SU-DHL-6 (cell line): ENCODE data around the gene SOAT2.

ENCODE experiments used
- H2AFZ ChIP-seq: fragments of 200-600 bp; sonication (generic); 2 replicates; pipeline ENCODE4 v1.6.1; 2014; ENCODE audit warnings: low read depth, mild to moderate bottlenecking, moderate library complexity, mixed read lengths, antibody characterized with exemption, low read length; ENCODE audit not compliant: severe bottlenecking
- H3F3A ChIP-seq: fragments of 200-600 bp; shearing (Covaris generic); 2 replicates; pipeline ENCODE4 v1.6.0; 2016; ENCODE audit warnings: antibody characterized with exemption, mild to moderate bottlenecking; ENCODE audit not compliant: insufficient read depth
- H3K27ac ChIP-seq: fragments of 200-600 bp; sonication (generic); 2 replicates; pipeline ENCODE4 v1.5.1; 2016; ENCODE audit warnings: low read depth, mild to moderate bottlenecking, low read length, moderate library complexity, mixed read lengths
- H3K27me3 ChIP-seq: fragments of 200-600 bp; sonication (generic), shearing (Covaris generic); 2 replicates; pipeline ENCODE4 v1.6.0; 2014; ENCODE audit warnings: mild to moderate bottlenecking, low read length
- H3K36me3 ChIP-seq: fragments of 200-600 bp; sonication (generic); 2 replicates; pipeline ENCODE4 v1.6.1; 2014; ENCODE audit warnings: mild to moderate bottlenecking, low read length, mixed read lengths
- H3K4me2 ChIP-seq: fragments of 300-600, 200-600 bp; shearing (Covaris generic), sonication (generic); 2 replicates; pipeline ENCODE4 v1.6.0; 2014; ENCODE audit warnings: low read length, low read depth, mild to moderate bottlenecking; ENCODE audit not compliant: poor library complexity, severe bottlenecking
- H3K4me3 ChIP-seq: fragments of 200-600 bp; sonication (generic); 2 replicates; pipeline ENCODE4 v1.5.1; 2014; ENCODE audit warnings: antibody characterized with exemption, low read length, mild to moderate bottlenecking, mixed read lengths; ENCODE audit not compliant: insufficient read depth, poor library complexity, severe bottlenecking
- H3K79me2 ChIP-seq: fragments of 200-600 bp; sonication (generic); 2 replicates; pipeline ENCODE4 v1.6.1; 2014; ENCODE audit warnings: mild to moderate bottlenecking, low read length, moderate library complexity; ENCODE audit not compliant: insufficient read depth
- H3K9ac ChIP-seq: fragments of 200-600 bp; sonication (generic); 2 replicates; pipeline ENCODE4 v1.7.0; 2014; ENCODE audit warnings: mild to moderate bottlenecking, low read length
- H3K9me2 ChIP-seq: fragments of 200-600 bp; sonication (generic); replicated peaks from 2 replicates; pipeline ENCODE4 v1.6.1; 2014; ENCODE audit warnings: low read length; ENCODE audit not compliant: insufficient read depth
- H3K9me3 ChIP-seq: fragments of 200-600 bp; sonication (generic); 2 replicates; pipeline ENCODE4 v1.6.1; 2014; ENCODE audit warnings: low read length, mixed read lengths; ENCODE audit not compliant: insufficient read depth
- H4K20me1 ChIP-seq: fragments of 200-600 bp; sonication (generic); 2 replicates; pipeline ENCODE4 v1.6.1; 2014; ENCODE audit warnings: low read depth, mild to moderate bottlenecking, antibody characterized with exemption, low read length, moderate library complexity, mixed read lengths
- EZH2phosphoT487 ChIP-seq: fragments of 200-600 bp; sonication (generic), shearing (Covaris generic); conservative IDR thresholded peaks from 2 replicates; pipeline ENCODE4 v1.6.1; 2018; ENCODE audit warnings: mild to moderate bottlenecking, antibody characterized with exemption, low read length, moderate library complexity, mixed read lengths
- TF ChIP-seq, protein P1 (sequence below): fragments of 200-600 bp; sonication (generic); IDR thresholded peaks from one replicate; pipeline ENCODE4 v1.5.1; 2017; ENCODE audit warnings: antibody characterized with exemption, mild to moderate bottlenecking, low read length, moderate library complexity; ENCODE audit not compliant: insufficient read depth, poor library complexity, severe bottlenecking

SOAT2 gene

DNA sequence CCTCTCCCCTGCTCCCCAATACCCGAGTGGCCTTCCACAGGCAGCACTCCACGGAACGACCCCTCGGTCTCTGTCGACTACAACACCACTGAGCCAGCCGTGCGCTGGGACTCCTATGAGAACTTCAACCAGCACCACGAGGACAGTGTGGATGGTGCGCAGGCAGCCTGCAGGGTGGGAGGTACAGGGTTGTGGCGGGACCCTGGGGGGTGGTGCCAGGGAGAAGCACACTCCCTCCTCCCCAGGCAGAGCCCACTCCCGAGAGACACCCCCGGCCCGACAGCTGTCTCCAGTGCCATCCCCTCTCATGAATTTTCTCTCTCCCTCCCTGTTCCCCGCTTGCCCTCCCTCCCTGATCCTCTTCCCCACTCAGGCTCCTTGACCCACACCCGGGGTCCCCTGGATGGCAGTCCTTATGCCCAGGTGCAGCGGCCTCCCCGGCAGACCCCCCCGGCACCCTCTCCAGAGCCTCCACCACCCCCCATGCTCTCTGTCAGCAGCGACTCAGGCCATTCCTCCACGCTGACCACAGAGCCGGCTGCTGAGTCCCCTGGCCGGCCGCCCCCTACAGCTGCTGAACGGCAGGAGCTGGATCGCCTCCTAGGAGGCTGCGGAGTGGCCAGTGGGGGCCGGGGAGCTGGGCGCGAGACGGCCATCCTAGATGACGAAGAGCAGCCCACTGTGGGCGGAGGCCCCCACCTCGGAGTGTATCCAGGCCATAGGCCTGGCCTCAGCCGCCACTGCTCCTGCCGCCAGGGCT lies 44.4 kb upstream of the SOAT2 start:
- TF ChIP-seq, protein P1, sequence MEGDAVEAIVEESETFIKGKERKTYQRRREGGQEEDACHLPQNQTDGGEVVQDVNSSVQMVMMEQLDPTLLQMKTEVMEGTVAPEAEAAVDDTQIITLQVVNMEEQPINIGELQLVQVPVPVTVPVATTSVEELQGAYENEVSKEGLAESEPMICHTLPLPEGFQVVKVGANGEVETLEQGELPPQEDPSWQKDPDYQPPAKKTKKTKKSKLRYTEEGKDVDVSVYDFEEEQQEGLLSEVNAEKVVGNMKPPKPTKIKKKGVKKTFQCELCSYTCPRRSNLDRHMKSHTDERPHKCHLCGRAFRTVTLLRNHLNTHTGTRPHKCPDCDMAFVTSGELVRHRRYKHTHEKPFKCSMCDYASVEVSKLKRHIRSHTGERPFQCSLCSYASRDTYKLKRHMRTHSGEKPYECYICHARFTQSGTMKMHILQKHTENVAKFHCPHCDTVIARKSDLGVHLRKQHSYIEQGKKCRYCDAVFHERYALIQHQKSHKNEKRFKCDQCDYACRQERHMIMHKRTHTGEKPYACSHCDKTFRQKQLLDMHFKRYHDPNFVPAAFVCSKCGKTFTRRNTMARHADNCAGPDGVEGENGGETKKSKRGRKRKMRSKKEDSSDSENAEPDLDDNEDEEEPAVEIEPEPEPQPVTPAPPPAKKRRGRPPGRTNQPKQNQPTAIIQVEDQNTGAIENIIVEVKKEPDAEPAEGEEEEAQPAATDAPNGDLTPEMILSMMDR: no peak
- no peak for TF ChIP-seq EZH2phosphoT487
- Histone ChIP-seq H4K20me1 (no peaks in the 10 kb centered on the region), H3K4me3 (no peak overlapping the region), H3K9me2 (no peaks in the 10 kb centered on the region), H3K27me3 (no peaks in the 10 kb centered on the region), H3F3A (peaks cover 6% of the 10 kb centered on the region; the same call in 1 of the 2 replicates), H3K4me2 (no peak overlapping the region), H3K27ac (no peak overlapping the region), H3K79me2 (no peaks in the 10 kb centered on the region), H3K9me3 (no peaks in the 10 kb centered on the region), H3K36me3 (no peaks in the 10 kb centered on the region), H3K9ac (no peak overlapping the region), H2AFZ (no peak overlapping the region)

DNA sequence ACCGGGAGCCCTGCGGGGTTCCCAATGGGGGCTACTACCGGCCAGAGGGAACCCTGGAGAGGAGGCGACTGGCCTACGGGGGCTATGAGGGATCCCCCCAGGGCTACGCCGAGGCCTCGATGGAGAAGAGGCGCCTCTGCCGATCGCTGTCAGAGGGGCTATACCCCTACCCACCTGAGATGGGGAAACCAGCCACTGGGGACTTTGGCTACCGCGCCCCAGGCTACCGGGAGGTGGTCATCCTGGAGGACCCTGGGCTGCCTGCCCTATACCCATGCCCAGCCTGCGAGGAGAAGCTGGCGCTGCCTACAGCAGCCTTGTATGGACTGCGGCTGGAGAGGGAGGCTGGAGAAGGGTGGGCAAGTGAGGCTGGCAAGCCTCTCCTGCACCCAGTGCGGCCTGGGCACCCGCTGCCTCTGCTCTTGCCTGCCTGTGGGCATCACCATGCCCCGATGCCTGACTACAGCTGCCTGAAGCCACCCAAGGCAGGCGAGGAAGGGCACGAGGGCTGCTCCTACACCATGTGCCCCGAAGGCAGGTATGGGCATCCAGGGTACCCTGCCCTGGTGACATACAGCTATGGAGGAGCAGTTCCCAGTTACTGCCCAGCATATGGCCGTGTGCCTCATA lies 43.7 kb upstream of the SOAT2 start:
- no peak overlapping the region for H3K27ac ChIP-seq
- H2AFZ ChIP-seq: no peak overlapping the region
- no peaks in the 10 kb centered on the region for H3K9me2 ChIP-seq
- no peak for TF ChIP-seq EZH2phosphoT487
- TF ChIP-seq, protein P1: no peak
- no peaks in the 10 kb centered on the region for H3K36me3 ChIP-seq
- H3K9me3 ChIP-seq: no peaks in the 10 kb centered on the region
- H3K9ac ChIP-seq: no peak overlapping the region
- H3K27me3 ChIP-seq: no peaks in the 10 kb centered on the region
- no peaks in the 10 kb centered on the region for H4K20me1 ChIP-seq
- H3K4me3 ChIP-seq: no peak overlapping the region
- H3F3A ChIP-seq: peaks cover 6% of the 10 kb centered on the region; the same call in 1 of the 2 replicates
- no peaks in the 10 kb centered on the region for H3K79me2 ChIP-seq
- no peak overlapping the region for H3K4me2 ChIP-seq

DNA sequence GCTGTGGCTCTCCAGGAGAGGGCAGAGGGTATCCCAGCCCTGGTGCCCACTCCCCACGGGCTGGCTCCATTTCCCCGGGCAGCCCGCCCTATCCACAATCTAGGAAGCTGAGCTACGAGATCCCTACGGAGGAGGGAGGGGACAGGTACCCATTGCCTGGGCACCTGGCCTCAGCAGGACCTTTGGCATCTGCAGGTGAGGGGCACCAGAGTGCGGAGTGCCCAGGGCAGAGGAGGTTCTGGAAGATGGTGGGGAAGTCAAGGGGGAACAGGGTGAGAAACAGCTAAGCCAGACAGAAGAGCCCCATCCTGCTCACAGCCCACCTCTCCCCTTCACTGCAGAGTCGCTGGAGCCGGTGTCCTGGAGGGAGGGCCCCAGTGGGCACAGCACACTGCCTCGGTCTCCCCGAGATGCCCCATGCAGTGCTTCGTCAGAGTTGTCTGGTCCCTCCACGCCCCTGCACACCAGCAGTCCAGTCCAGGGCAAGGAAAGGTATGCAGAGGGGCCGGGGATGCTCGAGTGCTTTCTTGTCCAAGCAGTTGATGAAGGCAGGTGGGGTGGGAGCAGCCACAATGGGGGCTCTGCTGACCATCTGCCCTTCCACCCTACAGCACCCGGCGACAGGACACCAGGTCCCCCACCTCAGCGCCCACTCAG lies 43.1 kb upstream of the SOAT2 start:
- Histone ChIP-seq H2AFZ (no peak overlapping the region), H3K9me2 (no peaks in the 10 kb centered on the region), H3K4me3 (no peak overlapping the region), H3K27me3 (no peaks in the 10 kb centered on the region), H3K79me2 (no peaks in the 10 kb centered on the region), H3K9ac (no peak overlapping the region), H3K4me2 (no peak overlapping the region), H3F3A (peaks cover 6% of the 10 kb centered on the region; the same call in 1 of the 2 replicates), H4K20me1 (no peaks in the 10 kb centered on the region), H3K36me3 (no peaks in the 10 kb centered on the region), H3K9me3 (no peaks in the 10 kb centered on the region), H3K27ac (no peak overlapping the region)
- TF ChIP-seq EZH2phosphoT487: no peak
- TF ChIP-seq, protein P1: no peak
